Lower lobe of right lung (tissue), 2 donors: ENCODE measurements around the gene AOC1. TPM values are rescaled to one million over a fixed set of nuclear protein-coding genes. Genes with fewer than 3 reads are reported as not detected.

Experiments
- ATAC-seq, 2 donors: fragments of 200-7000 bp; cut with Tn5 transposase; one replicate each; pipeline ENCODE4 v1.9.1; 2020 to 2022; ENCODE audit warnings: mild to moderate bottlenecking in 2 of 2, moderate library complexity in 2 of 2
- DNase-seq: peaks from one replicate; pipeline ENCODE4 v3.0.0-alpha.2; 2020
- H3K27ac ChIP-seq: fragments of 200-600 bp; one replicate; pipeline ENCODE4 v1.8.0; 2022
- H3K27me3 ChIP-seq: fragments of 200-600 bp; one replicate; pipeline ENCODE4 v1.8.0; 2022; ENCODE audit warnings: low read depth
- H3K36me3 ChIP-seq: fragments of 200-600 bp; one replicate; pipeline ENCODE4 v1.8.0; 2022; ENCODE audit warnings: mild to moderate bottlenecking
- H3K4me1 ChIP-seq: fragments of 200-600 bp; one replicate; pipeline ENCODE4 v1.8.0; 2022
- H3K4me3 ChIP-seq: fragments of 200-600 bp; one replicate; pipeline ENCODE4 v1.8.0; 2022; ENCODE audit warnings: mild to moderate bottlenecking
- H3K9me3 ChIP-seq: fragments of 200-600 bp; one replicate; pipeline ENCODE4 v1.8.0; 2022
- intact Hi-C: fragments of 100-400 bp; cut with DNase I; formaldehyde crosslinking; loops from one replicate; pipeline ENCODE4 v1.11.0; 2022
- total RNA-seq: library from RNA; stranded (reverse); fragmentation: NEBNext Ultra II Directional; extraction: Animal tissue kit (Norgen Biotek cat#: 25700); gene quantifications from one replicate; pipeline ENCODE4 v1.2.1, GENCODE V29; 2021
- TF ChIP-seq, protein P1 (sequence below): fragments of 200-600 bp; IDR thresholded peaks from one replicate; pipeline ENCODE4 v1.8.0; 2022; ENCODE audit warnings: antibody characterized with exemption, mild to moderate bottlenecking
- donor health status: DM: no; HTN: yes; CAD: no; lungs with severe emphysema.

AOC1 gene
- total RNA-seq, 1 donor from 2014 or later: 1.7 TPM

DNA sequence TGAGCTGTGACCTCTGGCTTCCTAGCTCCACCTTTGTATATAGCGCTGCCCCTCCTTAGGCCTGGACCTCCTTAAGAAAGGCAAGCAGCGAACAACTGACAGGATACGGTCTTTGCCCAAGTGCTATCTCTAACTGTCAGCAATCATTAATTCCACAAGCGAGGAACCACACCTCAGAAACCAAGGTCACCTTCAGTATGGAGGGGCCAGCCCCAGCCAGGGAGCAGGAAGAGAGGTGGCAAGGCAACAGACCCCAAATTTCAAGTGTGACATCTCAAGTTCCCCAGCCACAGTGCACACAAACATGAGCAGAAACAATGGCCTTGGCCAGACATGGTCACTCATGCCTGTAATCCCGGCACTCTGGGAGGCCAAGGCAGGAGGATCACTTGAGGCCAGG is 4.8 kb upstream of the AOC1 start:
- H3K36me3 ChIP-seq: no peaks in the 10 kb centered on the region
- no peaks in the 10 kb centered on the region for H3K4me1 ChIP-seq
- H3K27me3 ChIP-seq: peaks cover 12% of the 10 kb centered on the region
- H3K27ac ChIP-seq: no peak overlapping the region
- H3K4me3 ChIP-seq: no peak overlapping the region
- TF ChIP-seq, protein P1, sequence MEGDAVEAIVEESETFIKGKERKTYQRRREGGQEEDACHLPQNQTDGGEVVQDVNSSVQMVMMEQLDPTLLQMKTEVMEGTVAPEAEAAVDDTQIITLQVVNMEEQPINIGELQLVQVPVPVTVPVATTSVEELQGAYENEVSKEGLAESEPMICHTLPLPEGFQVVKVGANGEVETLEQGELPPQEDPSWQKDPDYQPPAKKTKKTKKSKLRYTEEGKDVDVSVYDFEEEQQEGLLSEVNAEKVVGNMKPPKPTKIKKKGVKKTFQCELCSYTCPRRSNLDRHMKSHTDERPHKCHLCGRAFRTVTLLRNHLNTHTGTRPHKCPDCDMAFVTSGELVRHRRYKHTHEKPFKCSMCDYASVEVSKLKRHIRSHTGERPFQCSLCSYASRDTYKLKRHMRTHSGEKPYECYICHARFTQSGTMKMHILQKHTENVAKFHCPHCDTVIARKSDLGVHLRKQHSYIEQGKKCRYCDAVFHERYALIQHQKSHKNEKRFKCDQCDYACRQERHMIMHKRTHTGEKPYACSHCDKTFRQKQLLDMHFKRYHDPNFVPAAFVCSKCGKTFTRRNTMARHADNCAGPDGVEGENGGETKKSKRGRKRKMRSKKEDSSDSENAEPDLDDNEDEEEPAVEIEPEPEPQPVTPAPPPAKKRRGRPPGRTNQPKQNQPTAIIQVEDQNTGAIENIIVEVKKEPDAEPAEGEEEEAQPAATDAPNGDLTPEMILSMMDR: no peak
- H3K9me3 ChIP-seq: no peaks in the 10 kb centered on the region
- ATAC-seq (no peak), DNase-seq (no peak)
- intact Hi-C loops: no loop called here

GRCh38 chr7:150848111-150848510 is 4.2 kb upstream of the AOC1 start:
- no peaks in the 10 kb centered on the region for H3K9me3 ChIP-seq
- peaks cover 14% of the 10 kb centered on the region for H3K27me3 ChIP-seq
- TF ChIP-seq, protein P1: no peak
- no peak overlapping the region for H3K4me3 ChIP-seq
- intact Hi-C loops: no loop called here
- H3K36me3 ChIP-seq: no peaks in the 10 kb centered on the region
- no peak for DNase-seq
- no peak overlapping the region for H3K27ac ChIP-seq
- no peak for ATAC-seq
- no peaks in the 10 kb centered on the region for H3K4me1 ChIP-seq

GRCh38 chr7:150848561-150849115 is 3.7 kb upstream of the AOC1 start:
- H3K36me3 ChIP-seq: no peaks in the 10 kb centered on the region
- no peak overlapping the region for H3K4me3 ChIP-seq
- no peaks in the 10 kb centered on the region for H3K9me3 ChIP-seq
- DNase-seq (no peak), ATAC-seq (no peak)
- TF ChIP-seq, protein P1: no peak
- peaks cover 14% of the 10 kb centered on the region for H3K27me3 ChIP-seq
- intact Hi-C loops: no loop called here
- H3K4me1 ChIP-seq: no peaks in the 10 kb centered on the region
- H3K27ac ChIP-seq: no peak overlapping the region

GRCh38 chr7:150849204-150849775 is 3.0 kb upstream of the AOC1 start:
- ATAC-seq (no peak), DNase-seq (no peak)

DNA sequence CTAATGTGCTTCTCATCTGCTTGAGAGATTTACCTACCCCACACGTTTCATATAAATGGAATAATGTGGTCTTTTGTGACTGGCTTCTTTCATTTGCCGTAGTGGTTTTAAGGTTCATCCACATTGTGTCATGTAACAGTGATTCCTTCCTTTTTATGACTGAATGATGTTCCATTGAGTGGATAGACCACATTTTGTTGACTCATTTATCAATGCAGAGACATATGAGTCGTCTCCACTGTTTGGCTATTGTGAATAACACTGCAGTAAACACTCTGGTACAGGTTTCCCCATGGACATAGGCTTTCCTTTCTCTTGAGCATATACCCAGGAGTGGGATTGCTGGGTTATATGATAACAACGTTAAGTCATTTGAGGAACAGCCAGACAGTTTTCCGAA is 2.0 kb upstream of the AOC1 start:
- Histone ChIP-seq H3K36me3 (no peaks in the 10 kb centered on the region), H3K9me3 (no peaks in the 10 kb centered on the region), H3K27me3 (peaks cover 14% of the 10 kb centered on the region), H3K4me3 (no peak overlapping the region), H3K27ac (no peak overlapping the region), H3K4me1 (no peaks in the 10 kb centered on the region)
- intact Hi-C loops: no loop called here
- TF ChIP-seq, protein P1: no peak
- DNase-seq: no peak
- ATAC-seq: no peak

More at GRCh38 chr7:150849204-150849775, 3.0 kb upstream of the AOC1 start:
- no peak overlapping the region for H3K27ac ChIP-seq
- H3K27me3 ChIP-seq: peaks cover 14% of the 10 kb centered on the region
- H3K4me3 ChIP-seq: no peak overlapping the region
- H3K36me3 ChIP-seq: no peaks in the 10 kb centered on the region
- TF ChIP-seq, protein P1: no peak
- no peaks in the 10 kb centered on the region for H3K9me3 ChIP-seq
- H3K4me1 ChIP-seq: no peaks in the 10 kb centered on the region
- intact Hi-C loops: no loop called here
